HG03432 (cell line): ENCODE measurements around the gene CPB2.
A peak's percentile ranks its signal among the peaks of the same experiment; 100 is the strongest.

Experiments used
- ATAC-seq: cut with Tn5 transposase; IDR thresholded peaks from one replicate; pipeline ENCODE4 v1.9.1; 2021; ENCODE audit warnings: mild to moderate bottlenecking, moderate library complexity; ENCODE audit not compliant: unreplicated experiment

Gene CPB2

DNA sequence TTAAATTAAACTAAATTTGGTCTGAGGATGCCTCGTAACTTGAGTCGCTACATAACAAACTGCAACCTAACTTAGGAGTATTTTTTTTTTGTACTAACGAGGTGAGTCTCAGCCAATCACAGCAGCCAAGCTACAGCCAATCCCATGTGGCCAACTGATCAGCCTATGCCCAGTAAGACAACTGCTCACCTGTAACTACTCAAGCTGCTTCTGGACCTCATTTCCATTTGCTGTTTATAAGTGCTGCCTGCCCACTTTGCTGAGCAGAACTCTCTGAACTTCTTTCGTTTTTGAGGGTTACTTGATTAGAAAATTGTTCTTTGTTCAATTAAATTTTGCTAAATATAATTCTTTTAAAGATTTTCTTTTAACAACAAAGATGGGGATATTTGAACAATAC is 3.8 kb downstream of the CPB2 start:
- no peak for ATAC-seq

DNA sequence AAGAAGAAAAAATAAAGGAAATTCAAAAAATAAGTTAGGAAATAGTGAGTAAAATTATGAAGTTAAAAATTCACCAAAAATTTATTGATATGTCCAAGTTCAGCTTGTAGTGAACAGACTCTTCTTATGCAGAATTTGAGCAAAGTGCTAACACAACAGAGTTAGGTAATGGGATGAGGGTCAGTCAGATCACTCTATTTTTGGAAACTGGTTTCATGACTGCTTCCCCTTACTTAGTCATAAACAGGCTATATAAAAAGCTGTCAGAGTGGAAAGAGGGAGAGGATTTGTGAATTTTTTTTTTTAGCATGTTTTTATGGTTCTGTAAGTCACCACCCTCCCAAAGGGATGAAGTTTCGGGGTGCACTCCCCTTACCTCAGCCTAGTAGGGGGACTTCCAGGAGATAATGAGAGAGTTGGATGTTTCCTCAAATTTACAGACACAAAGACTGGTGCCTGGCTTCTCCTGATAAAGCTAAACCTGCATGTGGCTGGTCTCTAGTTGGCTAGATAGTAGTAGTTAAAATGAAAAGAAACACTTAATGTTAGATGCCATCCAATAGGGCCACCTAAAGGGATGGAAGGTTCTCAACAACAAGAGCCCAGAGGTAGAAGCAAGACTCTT is 4.5 kb downstream of the CPB2 start:
- no peak for ATAC-seq

GRCh38 chr13:46097663-46098062 is 7.2 kb downstream of the CPB2 start:
- ATAC-seq = no peak

- ATAC-seq = no peak
Measured at GRCh38 chr13:46097015-46097414, 7.8 kb downstream of the CPB2 start.

DNA sequence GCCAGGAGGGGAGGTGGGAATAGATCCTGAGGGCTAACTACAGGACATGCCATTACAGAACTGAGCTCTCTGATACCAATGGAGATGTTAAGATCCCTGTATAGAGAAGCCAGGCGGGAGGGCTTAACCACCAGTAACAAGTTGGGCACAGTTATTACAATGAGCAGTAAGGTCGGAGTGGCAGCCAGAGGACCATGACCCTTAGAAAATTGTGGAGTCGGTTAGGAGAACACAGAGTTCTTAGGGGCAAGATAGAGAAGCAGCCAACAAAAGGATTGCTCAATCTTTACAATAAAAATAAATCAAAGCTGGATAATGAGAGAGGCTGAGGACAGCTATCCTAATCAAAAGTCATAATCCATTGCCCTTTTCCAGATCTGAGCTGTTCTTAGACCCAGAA is 10.4 kb downstream of the CPB2 start:
- no peak for ATAC-seq

GRCh38 chr13:46088821-46089562 is 15.8 kb downstream of the CPB2 start:
- no peak for ATAC-seq

DNA sequence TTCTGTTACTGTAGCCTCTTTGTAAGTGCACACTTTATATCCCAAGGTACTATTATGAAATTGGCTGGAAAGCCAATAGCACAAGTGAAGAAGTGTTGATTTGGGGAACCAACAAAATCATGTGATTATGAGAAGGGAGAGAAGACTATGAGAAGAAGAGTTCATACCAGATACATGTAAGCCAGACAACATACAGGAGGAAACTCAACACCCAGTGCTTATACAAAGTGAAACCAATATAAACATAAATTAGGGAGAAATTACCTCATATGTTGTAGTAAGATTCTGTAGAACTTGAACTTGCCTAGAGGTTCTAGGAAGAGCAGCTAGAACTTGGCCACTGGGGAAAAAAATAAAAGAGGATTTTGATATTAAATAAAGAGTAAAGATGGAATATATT is 17.4 kb downstream of the CPB2 start:
- no peak for ATAC-seq

DNA sequence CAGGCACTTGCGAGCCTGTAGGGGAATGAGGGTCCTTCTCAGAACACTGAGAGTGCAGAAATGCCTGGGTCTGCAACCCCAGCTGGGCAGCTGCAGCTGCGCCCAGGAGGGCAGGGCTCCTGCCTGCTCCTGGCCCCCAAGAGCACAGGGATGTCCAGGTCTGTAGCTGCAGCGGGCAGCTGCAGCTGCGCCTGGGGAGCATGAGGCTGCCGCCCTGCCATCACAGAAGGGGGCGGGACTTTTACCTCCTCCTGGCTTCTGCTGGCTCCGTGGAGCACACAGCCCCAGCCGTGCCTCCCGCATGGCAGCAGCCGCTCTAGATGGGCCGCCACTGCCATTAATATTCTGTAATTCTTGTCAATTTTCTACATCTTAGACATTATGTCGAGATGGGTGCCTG is 17.8 kb downstream of the CPB2 start:
- no peak for ATAC-seq

DNA sequence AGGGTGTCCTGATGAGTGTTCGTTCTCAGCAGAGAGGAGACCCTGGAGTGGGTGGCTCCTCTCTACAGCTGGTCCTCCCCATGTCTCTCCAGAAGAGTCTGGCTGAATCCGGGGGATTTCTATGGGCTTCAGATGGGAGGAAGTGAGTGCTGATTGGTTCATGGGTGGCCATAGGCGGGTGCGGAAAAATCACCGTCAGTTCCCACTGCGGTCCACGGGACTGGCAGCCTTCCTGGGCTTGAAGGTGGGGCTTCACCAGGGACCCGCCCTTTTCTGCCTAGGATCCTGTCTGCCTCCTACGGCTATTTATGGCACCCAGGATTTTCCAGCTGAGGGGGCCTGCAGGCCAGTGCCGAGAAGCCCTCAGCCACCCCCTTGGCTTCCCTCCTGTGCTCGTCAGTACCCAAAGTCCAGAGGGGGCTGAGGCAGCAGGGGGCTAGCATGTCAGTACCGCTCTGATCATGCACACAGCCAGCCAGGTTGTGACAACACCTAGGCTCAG is 18.4 kb downstream of the CPB2 start:
- ATAC-seq = no peak

- no peak for ATAC-seq
Measured at GRCh38 chr13:46085737-46086136, 19.1 kb downstream of the CPB2 start.

GRCh38 chr13:46082324-46082723 is 22.5 kb downstream of the CPB2 start:
- ATAC-seq = no peak

DNA sequence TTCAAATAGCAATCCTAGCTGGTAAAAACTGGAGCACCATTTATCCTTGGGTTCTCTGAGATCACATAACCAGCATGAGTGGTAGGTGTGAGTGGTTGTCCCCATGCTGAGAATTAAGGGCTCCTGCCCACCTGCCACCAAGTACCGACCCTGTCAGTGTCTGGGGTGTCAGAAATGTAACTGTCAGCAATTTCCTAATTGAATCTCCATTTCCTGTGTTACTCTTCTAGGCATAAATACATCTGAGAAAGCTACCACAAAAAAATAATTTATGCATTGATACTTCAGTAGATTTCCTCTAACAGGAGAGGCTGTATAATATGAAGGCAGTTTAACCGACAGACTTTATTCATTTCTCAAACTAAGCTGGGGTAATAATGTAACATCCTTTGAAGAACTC is 25.1 kb downstream of the CPB2 start:
- ATAC-seq = no peak

DNA sequence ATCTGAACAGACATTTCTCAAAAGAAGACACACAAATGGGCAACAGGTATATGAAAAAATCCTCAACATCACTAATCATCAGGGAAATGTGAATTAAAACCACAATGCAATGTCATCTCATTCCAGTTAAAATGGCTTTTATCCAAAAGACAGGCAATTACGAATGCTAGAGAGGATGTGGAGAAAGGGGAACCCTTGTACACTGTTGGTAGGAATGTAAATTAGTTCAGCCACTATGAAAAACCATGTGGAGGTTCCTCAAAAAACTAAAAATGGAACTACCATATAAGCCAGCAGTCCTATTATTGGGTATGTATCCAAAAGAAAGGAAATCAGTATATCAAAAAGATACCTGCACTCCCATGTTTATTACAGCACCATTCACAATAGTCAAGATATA is 27.6 kb downstream of the CPB2 start:
- ATAC-seq = no peak

- no peak for ATAC-seq
Measured at GRCh38 chr13:46076827-46077226, 28.0 kb downstream of the CPB2 start.

GRCh38 chr13:46075811-46076210 is 29.0 kb downstream of the CPB2 start:
- ATAC-seq = no peak

DNA sequence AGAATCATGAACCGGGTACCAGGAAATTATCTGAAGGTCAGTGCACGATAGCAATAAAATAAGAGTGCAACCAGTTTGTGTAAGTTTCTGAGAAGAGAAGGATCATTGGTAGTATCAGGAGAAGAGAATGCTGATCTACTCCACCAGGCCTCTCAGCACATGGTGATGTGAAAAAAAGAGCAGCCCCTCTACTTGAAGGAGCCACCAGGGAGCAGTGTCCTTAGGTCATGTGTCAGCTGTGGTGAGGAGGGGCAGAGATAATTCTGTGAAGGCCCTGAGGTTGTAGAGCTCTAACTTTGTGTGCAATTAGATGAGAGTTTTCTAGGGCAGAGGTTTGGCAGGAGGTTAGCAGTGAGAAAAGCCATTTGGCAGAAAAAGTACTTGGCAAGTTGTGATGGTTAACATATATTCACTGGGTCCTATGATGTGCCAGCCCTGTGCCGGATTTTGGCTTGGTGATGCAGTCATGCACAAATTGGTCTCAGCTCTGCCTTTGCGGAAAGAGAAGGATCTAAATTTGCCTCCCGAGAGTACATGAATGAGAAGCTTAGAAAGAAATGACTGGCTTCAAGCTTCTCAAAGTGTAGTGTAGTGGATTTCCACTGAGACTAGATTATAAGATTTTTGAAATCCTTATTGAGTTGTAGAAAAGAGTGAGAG is 33.1 kb downstream of the CPB2 start:
- peak; percentile 91 for ATAC-seq

GRCh38 chr13:46063292-46063691 is 41.5 kb downstream of the CPB2 start:
- no peak for ATAC-seq

DNA sequence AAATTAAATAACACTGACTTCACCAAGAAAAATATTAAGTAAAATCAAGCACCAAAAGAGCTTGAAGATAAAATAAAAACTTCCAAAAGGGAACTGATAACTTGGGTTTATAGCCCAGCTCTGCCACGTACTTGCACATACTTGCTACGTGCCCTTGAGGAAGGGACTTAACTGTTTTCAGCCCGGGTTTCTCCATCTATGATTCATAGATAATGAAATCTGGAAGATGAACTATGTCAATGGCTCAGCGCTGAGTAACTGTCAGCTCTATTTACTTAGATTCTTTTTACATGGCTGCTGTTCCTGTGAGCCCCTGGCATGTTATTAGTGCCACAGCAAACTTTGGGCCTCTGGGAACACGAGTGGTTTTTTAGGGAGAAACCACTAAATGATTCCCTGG is 42.6 kb downstream of the CPB2 start:
- ATAC-seq = no peak

DNA sequence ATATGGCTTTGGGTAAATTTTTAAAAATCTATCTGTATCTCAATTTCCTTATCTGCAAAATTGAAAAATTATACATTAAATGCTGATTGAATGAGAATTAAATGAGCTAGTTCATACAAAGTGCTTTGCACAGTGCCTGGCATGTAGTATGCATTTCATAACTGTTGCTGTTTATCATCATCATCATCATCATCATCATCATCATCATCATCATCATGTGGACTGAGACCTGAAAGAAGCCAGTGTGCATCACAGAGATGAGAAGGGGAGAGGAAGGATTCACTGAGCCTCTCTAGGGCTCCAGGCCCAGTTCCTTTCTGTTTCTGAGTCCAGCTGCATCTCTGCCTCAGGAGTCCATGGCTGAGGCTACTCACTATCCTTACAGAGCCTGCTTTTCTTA is 45.4 kb downstream of the CPB2 start:
- ATAC-seq = no peak

DNA sequence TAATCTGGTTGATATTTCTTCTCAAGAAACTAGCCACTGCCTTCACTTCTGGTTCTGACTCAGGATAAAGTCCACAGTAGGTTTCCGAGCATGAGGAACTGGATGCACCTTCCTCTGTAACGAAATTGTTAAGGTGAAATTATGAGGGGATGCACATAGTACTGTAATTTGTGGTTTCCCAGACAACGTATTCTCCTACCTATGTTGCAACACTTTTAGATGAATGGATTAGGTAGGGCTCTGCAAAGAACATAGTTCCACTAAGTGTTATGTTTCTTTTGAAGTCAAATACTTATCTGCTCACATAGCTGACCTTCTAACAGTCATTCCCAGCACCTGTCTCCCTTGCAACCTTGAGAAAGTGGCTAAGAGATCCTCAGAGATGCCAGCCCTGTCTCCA is 46.6 kb downstream of the CPB2 start:
- ATAC-seq = no peak

DNA sequence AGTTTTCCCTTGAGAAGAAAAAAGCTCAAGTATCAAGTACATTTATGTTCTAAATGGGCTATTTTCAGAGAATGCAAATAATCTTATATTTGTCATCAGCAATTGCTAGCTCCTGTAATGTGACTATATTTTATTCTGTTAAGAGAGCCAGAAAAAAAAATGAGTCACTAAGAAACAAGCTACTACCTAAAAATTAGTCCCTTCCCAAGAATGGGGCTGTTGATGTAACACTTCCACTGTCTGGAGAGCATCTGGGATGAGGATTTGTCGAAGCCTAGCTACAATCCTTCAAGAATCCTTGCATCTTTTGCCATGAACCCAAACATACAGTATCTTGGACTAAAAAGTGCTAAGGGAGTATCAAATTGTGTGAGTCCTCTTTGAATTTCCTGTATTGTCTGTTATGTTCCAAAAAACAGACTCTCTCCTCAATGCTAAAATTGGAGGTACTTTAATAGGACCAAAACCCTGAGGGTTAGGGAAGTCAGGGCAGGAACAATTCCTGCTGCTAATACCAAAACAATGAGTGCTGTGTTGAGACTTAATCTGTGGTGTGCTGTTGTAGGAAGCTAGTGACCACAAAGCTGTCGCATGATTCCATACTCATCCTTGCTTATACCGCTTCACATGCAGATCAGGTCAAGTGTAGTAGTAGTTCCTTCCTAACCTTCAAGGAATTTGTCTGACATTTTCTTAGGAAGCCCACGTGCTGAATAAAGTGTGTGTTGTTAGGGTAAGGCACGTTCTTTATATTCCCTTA is 47.4 kb downstream of the CPB2 start:
- no peak for ATAC-seq
